ENCODE measurements around the gene SPACA1.

The SPACA1 gene

DNA sequence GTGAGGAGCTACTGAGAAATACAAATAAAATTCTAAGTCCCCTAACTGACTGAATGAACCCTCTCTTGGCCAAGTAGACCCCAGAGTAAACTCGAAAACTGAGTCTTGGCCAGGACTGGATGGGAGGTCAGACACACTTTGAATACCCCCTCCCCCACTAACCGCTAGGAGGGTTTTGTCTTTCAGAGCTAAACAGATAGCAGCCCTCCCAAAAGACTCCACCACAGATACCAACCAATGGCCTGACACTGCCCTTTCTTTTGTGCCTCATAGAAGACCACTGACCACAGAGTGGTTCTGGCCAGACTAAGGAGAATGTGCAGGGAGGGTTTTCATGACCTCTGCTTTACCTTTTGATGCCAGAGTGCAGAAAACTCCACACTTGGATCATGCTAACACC is 42.1 kb downstream of the SPACA1 start:
- no peak for DNase-seq (ENCODE audit: extremely low read depth, low read depth)
- no peak for TF ChIP-seq CTCF (IDR thresholded peaks at IDR 0.05; ENCODE audit: low read depth, low read length)

DNA sequence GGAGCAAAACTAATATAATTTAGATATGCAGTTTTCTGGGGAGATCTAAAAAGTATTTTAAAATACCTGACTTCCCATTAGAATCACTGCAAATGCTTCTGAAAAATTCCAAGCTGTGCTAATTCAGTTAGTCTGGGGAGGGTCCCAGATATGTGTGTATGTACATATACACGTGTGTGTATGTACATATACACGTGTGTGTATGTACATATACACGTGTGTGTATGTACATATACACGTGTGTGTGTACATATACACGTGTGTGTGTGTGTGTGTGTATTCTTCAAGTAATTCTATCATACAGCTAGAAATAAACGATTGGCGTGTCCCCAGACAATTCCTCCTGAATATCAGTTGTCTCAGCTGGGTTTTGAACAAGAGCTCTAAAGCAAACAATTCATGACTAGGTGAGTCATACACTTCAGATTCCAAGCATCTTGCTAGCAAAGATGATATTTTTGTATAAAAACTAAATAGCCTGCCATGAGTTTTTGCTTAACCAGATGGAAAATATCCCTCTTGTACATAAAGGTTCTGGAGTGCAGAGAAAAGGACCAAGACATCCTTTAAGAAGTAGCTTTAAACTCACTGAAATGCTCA is 58.2 kb downstream of the SPACA1 start:
- no peak for DNase-seq (ENCODE audit: extremely low read depth, low read depth)

DNA sequence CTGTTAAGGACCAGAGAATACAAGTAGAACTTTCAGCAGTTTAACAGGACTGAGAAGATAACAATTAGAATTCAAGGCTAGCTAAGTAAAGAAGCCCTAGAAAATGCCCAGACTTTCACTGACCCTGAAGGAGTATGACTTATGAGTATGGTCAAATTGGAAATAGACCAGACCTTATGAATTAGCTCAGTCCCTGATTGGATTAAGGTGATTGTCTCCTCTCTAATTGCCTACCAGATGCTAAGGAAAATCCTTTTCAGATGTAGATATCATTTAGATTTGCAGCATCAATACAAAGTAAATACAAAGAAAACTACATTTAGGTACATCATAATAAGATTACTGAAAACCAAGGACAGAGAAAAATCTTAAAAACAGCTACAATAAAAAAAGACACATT is 59.6 kb downstream of the SPACA1 start:
- no peak for TF ChIP-seq CTCF (IDR thresholded peaks at IDR 0.05; ENCODE audit: low read depth, low read length)
- no peak for DNase-seq (ENCODE audit: extremely low read depth, low read depth)

More for the DNA sequence above, 58.2 kb downstream of the SPACA1 start:
- no peak for TF ChIP-seq CTCF (IDR thresholded peaks at IDR 0.05; ENCODE audit: low read depth, low read length)

GRCh38 chr6:88111991-88112390 is 64.3 kb downstream of the SPACA1 start:
- no peak for TF ChIP-seq CTCF (IDR thresholded peaks at IDR 0.05; ENCODE audit: low read depth, low read length)
- DNase-seq (ENCODE audit: extremely low read depth, low read depth), result no peak

DNA sequence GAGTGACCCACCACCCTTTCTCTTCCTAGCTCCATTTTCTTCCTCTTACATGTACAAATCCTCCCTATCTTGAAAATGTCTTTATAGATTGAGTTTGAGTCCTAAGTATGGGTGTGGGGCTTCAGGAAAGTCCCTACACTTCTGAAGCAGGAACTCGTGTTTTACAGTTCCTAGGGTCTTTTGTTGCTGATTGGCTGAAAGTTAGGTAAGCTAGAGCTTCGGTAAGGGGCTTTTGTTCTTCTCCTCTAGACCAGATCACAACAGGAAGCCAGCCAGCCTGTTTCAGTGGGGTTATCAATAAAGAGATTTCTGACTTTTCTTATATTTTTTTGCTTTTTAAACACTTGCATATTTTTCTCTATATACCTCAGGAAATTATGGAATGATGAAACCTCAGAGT is 67.2 kb downstream of the SPACA1 start:
- TF ChIP-seq CTCF (IDR thresholded peaks at IDR 0.05; ENCODE audit: low read depth, low read length), result no peak
- no peak for DNase-seq (ENCODE audit: extremely low read depth, low read depth)

DNA sequence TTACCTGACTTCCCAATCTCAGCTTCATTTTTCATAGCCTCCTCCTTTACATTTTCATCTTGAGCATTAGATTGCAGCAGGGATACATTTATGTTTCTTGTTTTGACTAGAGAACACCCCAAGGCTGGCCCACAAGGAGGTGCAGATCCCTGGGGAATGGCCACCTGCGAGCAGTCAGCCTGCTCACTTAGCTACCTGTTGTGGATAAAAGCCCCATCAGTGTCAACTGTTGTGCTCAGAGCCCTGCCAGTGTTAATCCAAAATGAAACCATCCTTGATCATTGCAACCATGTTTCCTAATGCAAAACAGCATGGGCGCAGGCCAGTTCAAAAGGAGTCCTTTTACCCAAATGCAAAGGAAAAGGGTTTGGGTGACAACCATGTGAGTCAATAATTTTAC is 67.7 kb downstream of the SPACA1 start:
- DNase-seq (ENCODE audit: extremely low read depth, low read depth), result no peak
- no peak for TF ChIP-seq CTCF (IDR thresholded peaks at IDR 0.05; ENCODE audit: low read depth, low read length)

DNA sequence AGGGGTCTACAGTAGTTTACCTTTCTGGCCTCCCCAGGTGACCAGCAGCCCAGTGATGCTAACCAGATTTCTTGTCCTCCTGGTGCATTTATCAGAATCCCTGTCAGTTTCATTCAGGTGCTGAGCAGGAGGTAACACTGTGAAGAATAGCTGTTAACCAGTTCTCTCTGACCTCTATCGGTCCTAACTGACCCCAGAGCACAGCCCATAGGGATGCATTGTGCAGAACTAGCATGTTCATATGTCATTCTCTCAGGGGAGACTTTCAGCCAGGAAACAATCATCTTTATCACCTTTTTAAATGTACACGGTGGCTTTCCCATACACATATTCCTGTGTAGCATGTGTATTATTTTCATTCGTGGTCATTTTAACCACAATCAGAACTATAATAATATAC is 68.6 kb downstream of the SPACA1 start:
- no peak for DNase-seq (ENCODE audit: extremely low read depth, low read depth)
- no peak for TF ChIP-seq CTCF (IDR thresholded peaks at IDR 0.05; ENCODE audit: low read depth, low read length)

Measured in AG09319 (cell line).